Activated T-cell treated with anti-CD3 and anti-CD28 coated beads, Interleukin-2, amount 50 U/mL, for 72 hours (primary cell): ENCODE results near the gene HEXIM1. TPM values are rescaled to one million over a fixed set of nuclear protein-coding genes. Genes with fewer than 3 reads are reported as not detected.

Experiments
- ATAC-seq, 2 donors: fragments of 150-1000 bp; cut with Tn5 transposase; replicated peaks in 1 of 2; 2 replicates each; pipeline ENCODE4 v1.10.0; 2021; ENCODE audit warnings: moderate library complexity in 2 of 2, mild to moderate bottlenecking in 1 of 2
- DNase-seq, 2 donors: peaks; one replicate each; pipeline ENCODE4 v3.0.0; 2021 to 2022; ENCODE audit warnings: mixed read lengths in 1 of 2
- H3K27ac Mint-ChIP-seq: one replicate; pipeline ENCODE4 v1.8.0; 2022; ENCODE audit warnings: mild to moderate bottlenecking, moderate library complexity, mixed read lengths
- H3K27me3 Mint-ChIP-seq: one replicate; pipeline ENCODE4 v1.8.0; 2022; ENCODE audit warnings: low read depth, mixed read lengths
- H3K36me3 Mint-ChIP-seq, 2 donors: one replicate each; pipeline ENCODE4 v1.8.0; 2022; ENCODE audit warnings: mixed read lengths in 2 of 2, mild to moderate bottlenecking in 1 of 2; ENCODE audit not compliant: insufficient read depth in 2 of 2
- H3K4me1 Mint-ChIP-seq: one replicate; pipeline ENCODE4 v1.8.0; 2022; ENCODE audit warnings: low read depth, mixed read lengths
- H3K4me3 Mint-ChIP-seq, 2 donors: one replicate each; pipeline ENCODE4 v1.8.0; 2022; ENCODE audit warnings: mild to moderate bottlenecking in 2 of 2, mixed read lengths in 2 of 2, moderate library complexity in 2 of 2
- H3K9me3 Mint-ChIP-seq, 2 donors: one replicate each; pipeline ENCODE4 v1.8.0; 2022; ENCODE audit warnings: mixed read lengths in 2 of 2
- total RNA-seq, 2 donors: library from RNA; stranded (reverse); gene quantifications; one replicate each; pipeline ENCODE4 v1.2.3, GENCODE V29; 2022

HEXIM1 gene
- total RNA-seq, 2 donors from 2014 or later = 58.0 to 63.3 TPM

GRCh38 chr17:45137561-45138305 lies 10.5 kb upstream of the HEXIM1 start:
- no peak for ATAC-seq
- Mint-ChIP-seq H3K36me3 (peaks cover 2% of the 10 kb centered on the region in 2 donors), H3K9me3 (no peaks in the 10 kb centered on the region), H3K4me3 (no peak overlapping the region), H3K27ac (no peak overlapping the region), H3K27me3 (no peaks in the 10 kb centered on the region), H3K4me1 (peaks cover 21% of the 10 kb centered on the region)
- DNase-seq = no peak

- Mint-ChIP-seq H3K36me3 (peaks cover 2% of the 10 kb centered on the region in 2 donors), H3K27me3 (no peaks in the 10 kb centered on the region), H3K4me1 (peaks cover 21% of the 10 kb centered on the region), H3K9me3 (no peaks in the 10 kb centered on the region), H3K27ac (no peak overlapping the region), H3K4me3 (no peak overlapping the region)
- no peak for ATAC-seq
- DNase-seq = no peak
These were observed 9.3 kb upstream of the HEXIM1 start for GRCh38 chr17:45138911-45139532.

- H3K27me3 Mint-ChIP-seq = no peaks in the 10 kb centered on the region
- no peak overlapping the region for H3K27ac Mint-ChIP-seq
- no peaks in the 10 kb centered on the region for H3K9me3 Mint-ChIP-seq
- H3K36me3 Mint-ChIP-seq = peaks cover 2% of the 10 kb centered on the region in 2 donors
- H3K4me3 Mint-ChIP-seq = no peak overlapping the region
- DNase-seq = no peak
- peaks cover 21% of the 10 kb centered on the region for H3K4me1 Mint-ChIP-seq
- ATAC-seq = no peak
These were observed 8.7 kb upstream of the HEXIM1 start for GRCh38 chr17:45139533-45139920.

- DNase-seq (no peak), ATAC-seq (no peak)
- Mint-ChIP-seq H3K9me3 (no peaks in the 10 kb centered on the region), H3K27ac (no peak overlapping the region), H3K4me3 (peak overlapping the region; percentile 69 to 81), H3K27me3 (no peaks in the 10 kb centered on the region), H3K36me3 (peaks cover 4 to 11% of the 10 kb centered on the region in 2 donors), H3K4me1 (peaks cover 27% of the 10 kb centered on the region)
These were observed 5.1 kb upstream of the HEXIM1 start for GRCh38 chr17:45143094-45143670.

GRCh38 chr17:45143767-45144198 lies 4.5 kb upstream of the HEXIM1 start:
- H3K9me3 Mint-ChIP-seq = no peaks in the 10 kb centered on the region
- peaks cover 7 to 13% of the 10 kb centered on the region in 2 donors for H3K36me3 Mint-ChIP-seq
- no peaks in the 10 kb centered on the region for H3K27me3 Mint-ChIP-seq
- H3K27ac Mint-ChIP-seq = no peak overlapping the region
- H3K4me1 Mint-ChIP-seq = peaks cover 27% of the 10 kb centered on the region
- ATAC-seq (no peak), DNase-seq (peak in 1 of 2 donors; percentile 44)
- H3K4me3 Mint-ChIP-seq = peak overlapping the region; percentile 69 to 81

- DNase-seq (peak; percentile 44 to 58), ATAC-seq (no peak)
- Mint-ChIP-seq H3K4me1 (peaks cover 27% of the 10 kb centered on the region), H3K27ac (no peak overlapping the region), H3K4me3 (peak overlapping the region; percentile 69 to 81), H3K36me3 (peaks cover 10 to 18% of the 10 kb centered on the region in 2 donors), H3K27me3 (no peaks in the 10 kb centered on the region), H3K9me3 (no peaks in the 10 kb centered on the region)
These were observed 3.9 kb upstream of the HEXIM1 start for GRCh38 chr17:45144199-45145034.

- Mint-ChIP-seq H3K4me1 (peaks cover 27% of the 10 kb centered on the region), H3K27me3 (no peaks in the 10 kb centered on the region), H3K4me3 (peak overlapping the region; percentile 60 to 69), H3K36me3 (peaks cover 15 to 24% of the 10 kb centered on the region in 2 donors), H3K27ac (no peak overlapping the region), H3K9me3 (no peaks in the 10 kb centered on the region)
- DNase-seq = no peak
- ATAC-seq = no peak
These were observed 3.3 kb upstream of the HEXIM1 start for GRCh38 chr17:45145035-45145389.

- H3K27ac Mint-ChIP-seq = no peak overlapping the region
- no peaks in the 10 kb centered on the region for H3K27me3 Mint-ChIP-seq
- H3K9me3 Mint-ChIP-seq = no peaks in the 10 kb centered on the region
- no peak for DNase-seq
- peaks cover 32% of the 10 kb centered on the region for H3K4me1 Mint-ChIP-seq
- peak overlapping the region; percentile 98 to 99 for H3K4me3 Mint-ChIP-seq
- H3K36me3 Mint-ChIP-seq = peaks cover 13 to 26% of the 10 kb centered on the region in 2 donors
- ATAC-seq = no peak
These were observed 2.1 kb upstream of the HEXIM1 start for GRCh38 chr17:45146166-45146565.

GRCh38 chr17:45146592-45146889 lies 1.7 kb upstream of the HEXIM1 start:
- no peak for DNase-seq
- peaks cover 13 to 26% of the 10 kb centered on the region in 2 donors for H3K36me3 Mint-ChIP-seq
- H3K27ac Mint-ChIP-seq = peak overlapping the region; percentile 84
- no peaks in the 10 kb centered on the region for H3K9me3 Mint-ChIP-seq
- peak overlapping the region; percentile 98 to 99 for H3K4me3 Mint-ChIP-seq
- H3K4me1 Mint-ChIP-seq = peaks cover 35% of the 10 kb centered on the region
- no peak for ATAC-seq
- H3K27me3 Mint-ChIP-seq = no peaks in the 10 kb centered on the region

- Mint-ChIP-seq H3K9me3 (no peaks in the 10 kb centered on the region), H3K4me3 (peak overlapping the region; percentile 98 to 99), H3K36me3 (peaks cover 13 to 26% of the 10 kb centered on the region in 2 donors), H3K27ac (peak overlapping the region; percentile 100), H3K27me3 (no peaks in the 10 kb centered on the region), H3K4me1 (peaks cover 40% of the 10 kb centered on the region)
- ATAC-seq (peak; percentile 5 to 6), DNase-seq (no peak)
These were observed 1.2 kb upstream of the HEXIM1 start for GRCh38 chr17:45146890-45147580.

- no peaks in the 10 kb centered on the region for H3K9me3 Mint-ChIP-seq
- H3K36me3 Mint-ChIP-seq = peaks cover 13 to 26% of the 10 kb centered on the region in 2 donors
- H3K27me3 Mint-ChIP-seq = no peaks in the 10 kb centered on the region
- H3K27ac Mint-ChIP-seq = peak overlapping the region; percentile 100
- peaks cover 47% of the 10 kb centered on the region for H3K4me1 Mint-ChIP-seq
- ATAC-seq (peak; percentile 37 to 47), DNase-seq (peak; percentile 82 to 86)
- peak overlapping the region; percentile 98 to 99 for H3K4me3 Mint-ChIP-seq
These were observed 593 bp upstream of the HEXIM1 start for GRCh38 chr17:45147581-45148182.

- DNase-seq = peak; percentile 81 to 85
- H3K27ac Mint-ChIP-seq = peak overlapping the region; percentile 100
- H3K36me3 Mint-ChIP-seq = peaks cover 13 to 26% of the 10 kb centered on the region in 2 donors
- H3K4me1 Mint-ChIP-seq = peaks cover 42% of the 10 kb centered on the region
- H3K9me3 Mint-ChIP-seq = no peaks in the 10 kb centered on the region
- H3K4me3 Mint-ChIP-seq = peak overlapping the region; percentile 98 to 99
- H3K27me3 Mint-ChIP-seq = no peaks in the 10 kb centered on the region
- ATAC-seq = peak; percentile 15
These were observed 878 bp downstream of the HEXIM1 start for GRCh38 chr17:45149037-45149668.
